GM06990 (cell line): Measurements from ENCODE around the gene RAB11FIP4.
"Not testable (repeated sequence)": the region's sequence is repeated elsewhere in the genome, so short reads cannot be mapped to it uniquely, and the experiment has no call there.

Experiments used
- DNase-seq: peaks from one replicate; pipeline ENCODE4 v3.0.0-alpha.2; 2011; ENCODE audit not compliant: insufficient read length; ENCODE audit errors: extremely low read depth
- H3K27me3 ChIP-seq: replicated peaks from 2 replicates; pipeline ENCODE4 v1.6.0; 2011; ENCODE audit warnings: low read length; ENCODE audit not compliant: control insufficient read depth, insufficient read depth
- H3K36me3 ChIP-seq: 2 replicates; pipeline ENCODE4 v1.5.1; 2011; ENCODE audit warnings: low read length; ENCODE audit not compliant: control insufficient read depth, insufficient read depth
- H3K4me3 ChIP-seq: replicated peaks from 2 replicates; pipeline ENCODE4 v1.5.1; 2011; ENCODE audit warnings: low read depth, mild to moderate bottlenecking, control low read depth, low read length
- TF ChIP-seq, protein P1 (sequence below): IDR thresholded peaks from 2 replicates; pipeline ENCODE4 v1.5.1; 2011; ENCODE audit warnings: low read length, control low read depth, mild to moderate bottlenecking, inconsistent platforms; ENCODE audit not compliant: insufficient read depth, poor library complexity, severe bottlenecking

Gene RAB11FIP4

DNA sequence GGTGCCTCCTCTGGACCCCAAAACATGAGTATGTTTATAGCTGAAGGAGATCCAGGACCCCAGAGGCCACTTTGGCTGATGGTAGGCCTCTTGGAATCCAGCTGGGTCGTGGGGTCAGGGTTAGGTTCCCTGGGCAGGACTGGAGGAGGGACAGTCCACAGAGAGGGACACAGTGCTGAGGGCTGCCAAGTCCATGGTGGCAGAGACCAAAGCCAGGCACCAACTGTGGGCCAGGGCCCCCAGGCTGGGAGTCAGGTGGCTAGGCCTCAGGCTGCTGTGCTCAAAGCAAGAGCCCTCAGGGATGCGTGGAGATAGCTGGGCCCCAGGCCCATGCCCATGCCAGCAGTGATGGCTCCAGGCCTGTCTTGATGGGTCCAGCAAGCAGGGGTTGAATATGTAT, 44.1 kb downstream of the RAB11FIP4 start:
- DNase-seq = no peak
- Histone ChIP-seq H3K36me3 (no peaks in the 10 kb centered on the region), H3K4me3 (no peak overlapping the region), H3K27me3 (no peaks in the 10 kb centered on the region; the same call in 1 of the 2 replicates)
- TF ChIP-seq, protein P1, sequence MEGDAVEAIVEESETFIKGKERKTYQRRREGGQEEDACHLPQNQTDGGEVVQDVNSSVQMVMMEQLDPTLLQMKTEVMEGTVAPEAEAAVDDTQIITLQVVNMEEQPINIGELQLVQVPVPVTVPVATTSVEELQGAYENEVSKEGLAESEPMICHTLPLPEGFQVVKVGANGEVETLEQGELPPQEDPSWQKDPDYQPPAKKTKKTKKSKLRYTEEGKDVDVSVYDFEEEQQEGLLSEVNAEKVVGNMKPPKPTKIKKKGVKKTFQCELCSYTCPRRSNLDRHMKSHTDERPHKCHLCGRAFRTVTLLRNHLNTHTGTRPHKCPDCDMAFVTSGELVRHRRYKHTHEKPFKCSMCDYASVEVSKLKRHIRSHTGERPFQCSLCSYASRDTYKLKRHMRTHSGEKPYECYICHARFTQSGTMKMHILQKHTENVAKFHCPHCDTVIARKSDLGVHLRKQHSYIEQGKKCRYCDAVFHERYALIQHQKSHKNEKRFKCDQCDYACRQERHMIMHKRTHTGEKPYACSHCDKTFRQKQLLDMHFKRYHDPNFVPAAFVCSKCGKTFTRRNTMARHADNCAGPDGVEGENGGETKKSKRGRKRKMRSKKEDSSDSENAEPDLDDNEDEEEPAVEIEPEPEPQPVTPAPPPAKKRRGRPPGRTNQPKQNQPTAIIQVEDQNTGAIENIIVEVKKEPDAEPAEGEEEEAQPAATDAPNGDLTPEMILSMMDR = no peak

DNA sequence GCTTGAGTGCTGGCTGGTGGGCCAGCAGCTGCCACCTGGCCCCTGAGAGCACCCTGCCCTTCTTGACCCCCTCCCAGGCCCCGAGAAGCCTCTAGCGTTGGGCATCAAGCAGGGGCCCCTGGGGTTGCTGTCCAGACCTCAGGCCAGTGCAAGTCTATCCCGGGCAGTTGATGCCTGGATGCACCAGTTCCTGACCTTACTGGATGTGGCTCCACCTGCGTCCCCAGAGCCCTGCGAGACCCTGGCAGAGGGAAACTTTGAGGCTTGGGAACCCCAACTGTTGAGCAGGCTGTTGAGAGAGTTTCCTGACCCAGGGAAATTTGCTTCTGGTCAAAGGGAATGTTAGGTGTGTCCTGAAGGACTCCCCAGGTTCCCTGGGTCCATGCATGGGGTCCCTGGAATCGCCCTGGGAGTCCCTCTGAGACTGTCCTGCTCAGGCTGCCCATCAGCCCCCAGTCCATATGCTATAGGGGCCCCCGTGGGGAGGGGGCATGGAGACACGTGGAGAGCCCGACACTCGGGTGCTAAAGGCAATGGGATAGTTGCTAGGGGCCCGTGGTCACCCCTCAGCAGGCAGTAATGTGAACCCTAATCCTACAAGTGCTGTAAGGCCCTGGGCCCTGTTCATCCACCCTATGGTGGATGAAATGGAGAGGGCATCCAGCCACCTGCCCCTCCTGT, 46.4 kb downstream of the RAB11FIP4 start:
- no peak overlapping the region for H3K4me3 ChIP-seq
- no peak for DNase-seq
- TF ChIP-seq, protein P1 = no peak
- no peaks in the 10 kb centered on the region for H3K36me3 ChIP-seq
- no peaks in the 10 kb centered on the region; the same call in 1 of the 2 replicates for H3K27me3 ChIP-seq

DNA sequence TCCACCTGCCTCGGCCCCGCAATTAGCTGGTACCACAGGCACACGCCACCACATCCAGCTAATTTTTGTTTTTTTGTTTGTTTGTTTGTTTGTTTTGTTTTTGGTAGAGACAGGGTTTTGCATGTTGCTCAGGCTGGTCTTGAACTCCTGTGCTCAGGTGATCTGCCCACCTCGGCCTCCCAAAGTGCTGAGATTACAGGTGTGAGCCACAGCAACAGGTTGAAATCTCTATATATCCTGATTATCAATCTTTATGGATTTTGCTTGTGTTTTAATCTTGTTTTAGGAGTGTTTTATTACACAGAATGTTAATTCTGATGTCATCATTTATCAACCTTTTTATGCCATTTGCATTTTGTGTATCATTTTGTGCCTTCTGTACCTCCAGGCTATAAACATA, 48.2 kb downstream of the RAB11FIP4 start:
- H3K4me3 ChIP-seq = no peak overlapping the region
- no peak for DNase-seq
- no peaks in the 10 kb centered on the region; the same call in 1 of the 2 replicates for H3K27me3 ChIP-seq
- no peaks in the 10 kb centered on the region for H3K36me3 ChIP-seq
- TF ChIP-seq, protein P1 = no peak

DNA sequence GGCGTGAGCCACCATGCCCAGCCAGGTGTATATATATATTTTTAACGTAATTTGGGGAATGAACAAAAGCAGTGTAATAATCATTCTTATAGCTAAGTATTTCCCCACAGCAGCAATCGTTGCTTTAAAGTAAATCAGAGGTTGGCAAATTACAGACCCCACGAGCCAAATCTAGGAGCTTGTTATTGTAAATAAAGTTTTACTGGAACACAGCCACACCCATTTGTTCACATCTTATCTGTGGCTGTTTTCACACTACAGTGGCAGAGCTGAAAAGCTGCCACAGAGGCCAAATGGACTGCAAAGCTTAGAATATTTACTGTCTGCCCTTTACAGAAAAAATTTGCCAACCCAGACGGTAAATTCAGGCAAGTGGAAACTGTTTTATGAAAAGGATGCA, 50.8 kb downstream of the RAB11FIP4 start:
- DNase-seq = no peak
- TF ChIP-seq, protein P1 = no peak
- Histone ChIP-seq H3K4me3 (no peak overlapping the region), H3K36me3 (no peaks in the 10 kb centered on the region), H3K27me3 (no peaks in the 10 kb centered on the region; the same call in 1 of the 2 replicates)

DNA sequence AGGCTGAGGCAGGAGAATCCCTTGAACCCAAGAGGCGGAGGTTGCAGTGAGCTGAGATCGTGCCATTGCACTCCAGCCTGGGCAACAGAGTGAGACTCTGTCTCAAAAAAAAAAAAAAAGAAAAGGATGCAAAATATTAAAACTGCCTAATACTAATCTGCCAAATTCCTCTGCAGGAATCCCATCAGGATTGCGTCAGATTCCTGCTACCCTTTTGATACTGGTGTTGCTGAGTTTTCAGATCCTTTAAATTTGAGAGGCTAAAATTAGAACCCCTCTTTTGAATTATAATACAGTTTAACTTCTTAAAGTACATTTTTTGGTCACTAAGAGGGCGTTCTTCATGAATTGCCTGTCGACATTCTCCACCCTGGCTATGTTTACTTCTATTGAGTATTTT, 51.4 kb downstream of the RAB11FIP4 start:
- H3K27me3 ChIP-seq, H3K4me3 ChIP-seq, H3K36me3 ChIP-seq, DNase-seq: not testable (repeated sequence)

DNA sequence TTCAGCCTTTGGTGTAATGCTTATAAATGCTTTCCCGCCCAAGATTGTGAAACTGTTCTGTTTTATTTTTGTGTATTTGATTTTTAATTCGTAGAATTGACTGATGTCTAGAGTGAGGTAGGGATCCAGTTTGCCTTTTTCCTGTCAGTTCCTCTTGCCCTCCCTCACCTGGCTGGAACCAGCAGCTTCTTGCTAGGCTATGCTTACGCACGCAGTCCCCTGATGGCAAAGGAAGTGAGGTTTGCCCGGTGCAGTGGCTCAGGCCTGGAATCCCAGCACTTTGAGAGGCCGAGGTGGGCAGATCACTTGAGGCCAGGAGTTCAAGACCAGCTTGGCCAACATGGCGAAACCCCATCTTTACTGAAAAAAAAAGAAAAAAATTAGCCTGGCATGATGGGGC, 51.9 kb downstream of the RAB11FIP4 start:
- no peak for DNase-seq
- Histone ChIP-seq H3K4me3 (no peak overlapping the region), H3K27me3 (no peaks in the 10 kb centered on the region), H3K36me3 (no peaks in the 10 kb centered on the region)
- TF ChIP-seq, protein P1 = no peak
